GM12864 (cell line): ENCODE data around the gene HMGN3.

Experiments used
- DNase-seq: peaks from one replicate; pipeline ENCODE4 v3.0.0-alpha.2; 2011; ENCODE audit warnings: low read depth
- H3K4me3 ChIP-seq: 2 replicates; pipeline ENCODE4 v1.5.1; 2011; ENCODE audit warnings: mild to moderate bottlenecking, low read depth, low read length, control low read depth
- TF ChIP-seq, protein P1 (sequence below): IDR thresholded peaks from 2 replicates; pipeline ENCODE4 v1.5.1; 2011; ENCODE audit warnings: low read depth, mild to moderate bottlenecking, moderate library complexity, low read length, control low read depth, inconsistent platforms; ENCODE audit errors: missing control alignments

The HMGN3 gene

DNA sequence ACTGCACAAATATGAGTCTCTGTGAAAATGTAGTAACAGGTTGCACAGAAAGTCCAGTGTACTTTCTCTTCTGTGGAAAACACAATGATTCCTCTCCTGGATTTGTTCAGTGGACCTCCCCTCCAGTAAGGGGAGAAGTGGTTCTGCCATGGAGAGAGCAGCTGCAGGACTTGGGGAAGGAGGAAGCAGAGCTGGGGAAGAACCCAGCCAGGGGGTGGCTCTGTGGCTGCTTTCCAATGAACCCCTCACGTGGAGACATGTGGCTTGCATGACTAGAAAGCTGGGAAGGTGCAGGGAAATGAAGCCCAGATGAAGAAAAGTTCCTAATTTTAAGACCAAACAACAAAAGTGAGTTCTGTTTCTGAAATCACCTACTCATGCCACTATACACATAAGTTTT lies 31.9 kb downstream of the HMGN3 start:
- no peak for DNase-seq
- TF ChIP-seq, protein P1, sequence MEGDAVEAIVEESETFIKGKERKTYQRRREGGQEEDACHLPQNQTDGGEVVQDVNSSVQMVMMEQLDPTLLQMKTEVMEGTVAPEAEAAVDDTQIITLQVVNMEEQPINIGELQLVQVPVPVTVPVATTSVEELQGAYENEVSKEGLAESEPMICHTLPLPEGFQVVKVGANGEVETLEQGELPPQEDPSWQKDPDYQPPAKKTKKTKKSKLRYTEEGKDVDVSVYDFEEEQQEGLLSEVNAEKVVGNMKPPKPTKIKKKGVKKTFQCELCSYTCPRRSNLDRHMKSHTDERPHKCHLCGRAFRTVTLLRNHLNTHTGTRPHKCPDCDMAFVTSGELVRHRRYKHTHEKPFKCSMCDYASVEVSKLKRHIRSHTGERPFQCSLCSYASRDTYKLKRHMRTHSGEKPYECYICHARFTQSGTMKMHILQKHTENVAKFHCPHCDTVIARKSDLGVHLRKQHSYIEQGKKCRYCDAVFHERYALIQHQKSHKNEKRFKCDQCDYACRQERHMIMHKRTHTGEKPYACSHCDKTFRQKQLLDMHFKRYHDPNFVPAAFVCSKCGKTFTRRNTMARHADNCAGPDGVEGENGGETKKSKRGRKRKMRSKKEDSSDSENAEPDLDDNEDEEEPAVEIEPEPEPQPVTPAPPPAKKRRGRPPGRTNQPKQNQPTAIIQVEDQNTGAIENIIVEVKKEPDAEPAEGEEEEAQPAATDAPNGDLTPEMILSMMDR: no peak
- H3K4me3 ChIP-seq: no peak overlapping the region

DNA sequence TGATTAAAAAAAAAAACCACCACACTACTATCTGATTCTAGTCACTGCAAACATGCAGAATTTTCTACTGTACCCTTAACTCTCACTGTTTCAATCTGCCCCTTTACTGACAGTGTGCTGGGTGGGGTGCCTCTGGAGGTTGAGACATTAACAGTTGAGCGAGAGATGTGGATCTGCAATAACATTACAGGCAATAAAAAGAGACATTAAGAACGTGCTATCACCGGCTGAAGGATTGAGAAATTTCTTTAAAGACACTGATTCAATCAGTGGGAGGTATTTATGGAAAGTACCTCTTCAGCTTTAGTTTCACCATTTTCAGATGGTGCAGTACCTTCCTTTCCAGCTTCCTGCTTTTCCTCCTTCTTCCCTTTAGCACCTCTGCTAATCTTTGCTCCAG lies 32.5 kb downstream of the HMGN3 start:
- DNase-seq: no peak
- no peak overlapping the region for H3K4me3 ChIP-seq
- TF ChIP-seq, protein P1: no peak

DNA sequence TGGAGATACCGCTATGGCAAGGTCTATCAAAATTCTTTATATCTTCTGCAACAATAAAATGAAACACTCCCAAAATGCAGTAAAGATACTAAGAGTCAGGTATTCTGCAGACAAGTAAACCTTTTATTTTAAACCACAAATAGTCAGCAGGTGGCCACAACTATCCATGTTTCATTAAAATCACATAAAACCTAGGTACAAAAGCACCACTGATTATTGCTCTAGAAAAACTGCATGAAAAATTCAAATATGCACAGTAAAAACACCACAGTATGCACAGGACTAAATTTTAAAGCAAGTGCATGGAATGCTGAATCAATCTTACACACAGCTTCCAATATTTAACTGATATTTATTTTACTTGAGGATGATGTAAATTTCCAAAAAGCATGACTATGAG lies 33.3 kb downstream of the HMGN3 start:
- DNase-seq: no peak
- no peak overlapping the region for H3K4me3 ChIP-seq
- TF ChIP-seq, protein P1: no peak

DNA sequence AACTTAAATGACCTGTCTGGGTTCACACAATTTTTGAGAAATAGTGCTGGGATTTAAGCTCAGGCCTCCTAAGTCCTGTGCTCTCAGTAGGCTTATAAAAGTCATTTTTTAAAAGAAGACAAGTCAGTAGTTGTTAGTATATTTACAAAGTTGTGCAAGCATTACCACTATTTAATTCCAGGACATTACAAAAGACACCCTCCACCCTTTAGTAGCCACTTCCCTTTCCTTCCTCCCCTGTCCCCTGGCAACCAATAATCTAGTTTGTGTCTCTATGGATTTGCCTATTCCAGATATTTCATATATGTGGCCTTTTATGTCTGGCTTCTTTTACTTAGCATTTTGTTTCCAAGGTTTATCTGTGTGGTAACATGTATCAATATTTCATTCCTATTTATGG lies 37.6 kb downstream of the HMGN3 start:
- TF ChIP-seq, protein P1: no peak
- DNase-seq: no peak

DNA sequence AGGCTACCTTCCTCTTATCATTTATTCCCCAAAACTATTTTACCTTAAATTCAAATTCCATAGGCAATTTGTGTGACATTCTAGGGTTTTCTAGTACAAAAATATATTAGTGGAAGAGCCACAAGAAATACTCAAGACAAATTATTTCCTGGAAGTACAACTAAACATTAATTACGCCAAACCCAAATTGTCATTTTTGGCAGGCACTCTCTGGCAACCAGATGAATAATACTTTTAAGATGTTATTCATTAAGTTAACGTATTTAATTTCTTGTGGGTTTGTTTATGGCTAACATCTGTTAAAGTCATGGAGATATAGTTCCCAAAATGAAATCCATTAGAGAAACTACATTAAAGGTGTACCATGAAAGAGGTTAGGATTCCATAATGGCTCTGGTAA lies 40.5 kb downstream of the HMGN3 start:
- TF ChIP-seq, protein P1: no peak
- H3K4me3 ChIP-seq: no peak overlapping the region
- DNase-seq: no peak

More for the DNA sequence above, 37.6 kb downstream of the HMGN3 start:
- no peak overlapping the region for H3K4me3 ChIP-seq

DNA sequence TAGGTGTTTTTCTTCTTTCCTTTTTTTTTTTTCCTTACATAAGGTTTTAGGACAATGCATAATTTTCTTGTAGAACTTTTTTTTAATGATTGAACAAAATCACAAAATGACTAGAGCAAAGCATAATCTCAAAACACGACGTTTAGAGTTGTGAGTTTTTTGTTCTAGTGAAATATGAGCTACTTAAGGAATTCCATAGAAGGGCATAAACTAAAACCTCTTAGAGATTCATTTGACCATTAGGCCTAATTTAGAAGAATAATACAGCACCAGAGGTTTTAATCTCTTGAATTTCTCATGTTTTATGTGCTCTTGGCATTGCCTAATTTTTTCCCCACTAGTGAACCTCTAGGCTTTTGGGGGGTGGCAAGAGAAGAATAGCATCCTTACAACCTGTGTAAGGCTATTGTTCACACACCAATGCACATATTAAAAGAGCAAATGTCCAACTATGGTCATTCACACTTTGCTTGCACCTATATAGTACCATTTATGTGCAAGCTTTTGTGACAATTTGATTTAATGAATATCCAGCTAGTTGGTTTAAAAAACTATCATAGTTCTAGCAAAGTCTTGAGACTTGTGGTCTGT lies 44.6 kb downstream of the HMGN3 start:
- DNase-seq: no peak
- TF ChIP-seq, protein P1: no peak
- no peak overlapping the region for H3K4me3 ChIP-seq

DNA sequence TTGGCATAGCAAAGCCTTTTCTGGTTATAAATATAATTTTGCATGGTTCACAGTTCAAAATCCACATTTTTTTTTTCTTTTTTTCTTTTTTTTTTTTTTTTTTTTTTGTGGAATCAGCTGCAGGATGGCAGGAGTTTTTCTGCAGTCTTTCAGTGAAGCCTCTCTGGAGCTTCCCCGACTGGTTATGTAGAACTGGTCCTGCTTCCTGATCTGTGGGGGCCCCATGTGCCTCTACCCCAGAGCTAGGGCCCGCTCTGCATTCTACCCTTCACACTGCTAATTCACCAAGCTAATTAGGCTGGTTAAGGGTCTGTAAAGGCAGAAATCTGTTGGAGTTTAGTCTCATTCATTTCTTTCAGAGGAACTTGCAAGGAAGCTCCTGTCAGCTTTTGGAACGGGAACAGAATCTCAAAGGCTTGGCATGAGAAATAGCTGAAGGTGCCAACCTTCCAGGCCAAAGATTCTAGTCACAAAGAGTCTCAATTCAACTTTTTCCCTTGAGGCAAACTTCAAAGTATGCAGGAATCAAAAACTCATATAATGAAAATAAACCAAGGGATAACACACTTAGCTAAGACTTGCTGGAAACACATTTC lies 45.5 kb downstream of the HMGN3 start:
- H3K4me3 ChIP-seq: no peak overlapping the region
- DNase-seq: no peak
- TF ChIP-seq, protein P1: no peak
